ENCODE results near the gene ADAMTSL1.

The ADAMTSL1 gene

DNA sequence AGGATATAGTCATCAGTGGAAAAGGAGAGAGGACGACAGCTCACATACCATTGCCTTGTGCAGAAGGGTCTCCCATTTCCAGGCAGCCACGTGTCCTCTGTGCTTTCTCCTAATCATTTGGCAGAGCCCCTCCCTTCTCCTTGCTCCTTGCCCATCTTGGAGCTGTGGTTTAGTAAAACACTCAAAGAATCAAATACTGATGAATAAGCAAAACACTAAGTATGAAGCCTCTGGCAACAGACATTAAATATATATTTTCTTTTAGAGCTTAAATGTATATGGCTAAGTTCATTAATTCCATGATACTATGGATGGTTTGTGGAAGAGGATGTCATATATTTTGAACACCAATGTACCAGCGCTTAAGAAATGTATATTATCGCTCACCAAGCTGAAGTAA lies 280.6 kb downstream of the ADAMTSL1 start:
- H2AFZ ChIP-seq (ENCODE audit: low read depth, low read length), result no peak overlapping the region
- TF ChIP-seq EZH2phosphoT487 (IDR thresholded peaks at IDR 0.05; ENCODE audit: low read depth) (no peak), CTCF (IDR thresholded peaks at IDR 0.05; ENCODE audit: low read depth, low read length) (no peak)
- H3K9me3 ChIP-seq (ENCODE audit: insufficient read depth, low read length), result no peaks in the 10 kb centered on the region
- no peaks in the 10 kb centered on the region for H4K20me1 ChIP-seq (ENCODE audit: insufficient read depth, low read length)
- no peak overlapping the region for H3K4me2 ChIP-seq (ENCODE audit: low read length)
- H3K9ac ChIP-seq (ENCODE audit: low read length), result no peak overlapping the region
- H3K79me2 ChIP-seq (ENCODE audit: low read length), result no peaks in the 10 kb centered on the region
- H3K4me3 ChIP-seq (ENCODE audit: low read length), result no peak overlapping the region
- no peaks in the 10 kb centered on the region for H3K27me3 ChIP-seq (ENCODE audit: low read depth, low read length)
- no peak overlapping the region for H3K27ac ChIP-seq (ENCODE audit: low read length)
- H3K36me3 ChIP-seq (replicated peaks; ENCODE audit: low read depth, low read length), result no peaks in the 10 kb centered on the region
- peaks cover 10% of the 10 kb centered on the region for H3K4me1 ChIP-seq (ENCODE audit: low read length)

DNA sequence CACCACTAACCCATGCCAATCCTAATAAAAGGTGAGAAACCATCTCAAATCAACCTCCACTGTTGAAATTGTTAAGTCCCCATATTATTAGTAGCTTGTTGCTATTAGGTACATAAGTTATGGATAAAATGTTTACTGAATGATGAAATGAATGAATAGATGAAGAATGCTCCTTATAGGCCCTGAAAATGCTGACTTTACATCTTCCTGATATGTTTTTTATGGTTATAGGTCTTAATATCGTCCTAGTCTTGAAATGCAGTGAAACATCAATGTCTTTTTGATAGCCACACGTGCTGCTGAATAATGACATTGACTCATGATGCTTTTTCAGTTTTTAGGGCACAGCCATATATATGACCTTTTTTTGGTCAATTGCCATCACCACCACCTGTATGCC lies 281.3 kb downstream of the ADAMTSL1 start:
- Histone ChIP-seq H3K9ac (ENCODE audit: low read length) (no peak overlapping the region), H3K27ac (ENCODE audit: low read length) (no peak overlapping the region), H4K20me1 (ENCODE audit: insufficient read depth, low read length) (no peaks in the 10 kb centered on the region), H3K36me3 (replicated peaks; ENCODE audit: low read depth, low read length) (no peaks in the 10 kb centered on the region), H2AFZ (ENCODE audit: low read depth, low read length) (no peak overlapping the region), H3K4me2 (ENCODE audit: low read length) (no peak overlapping the region), H3K79me2 (ENCODE audit: low read length) (no peaks in the 10 kb centered on the region), H3K27me3 (ENCODE audit: low read depth, low read length) (no peaks in the 10 kb centered on the region), H3K4me3 (ENCODE audit: low read length) (no peak overlapping the region), H3K9me3 (ENCODE audit: insufficient read depth, low read length) (no peaks in the 10 kb centered on the region), H3K4me1 (ENCODE audit: low read length) (peaks cover 10% of the 10 kb centered on the region)
- TF ChIP-seq CTCF (IDR thresholded peaks at IDR 0.05; ENCODE audit: low read depth, low read length), result no peak
- no peak for TF ChIP-seq EZH2phosphoT487 (IDR thresholded peaks at IDR 0.05; ENCODE audit: low read depth)

- Histone ChIP-seq H3K4me2 (ENCODE audit: low read length) (no peak overlapping the region), H3K9me3 (ENCODE audit: insufficient read depth, low read length) (no peaks in the 10 kb centered on the region), H3K36me3 (replicated peaks; ENCODE audit: low read depth, low read length) (no peaks in the 10 kb centered on the region), H3K27ac (ENCODE audit: low read length) (no peak overlapping the region), H3K4me1 (ENCODE audit: low read length) (peaks cover 10% of the 10 kb centered on the region), H2AFZ (ENCODE audit: low read depth, low read length) (0 out of 2 replicates have a peak overlapping the region, but pooled peaks have one; percentile 7), H3K79me2 (ENCODE audit: low read length) (no peaks in the 10 kb centered on the region), H3K27me3 (ENCODE audit: low read depth, low read length) (no peaks in the 10 kb centered on the region), H4K20me1 (ENCODE audit: insufficient read depth, low read length) (no peaks in the 10 kb centered on the region), H3K9ac (ENCODE audit: low read length) (no peak overlapping the region), H3K4me3 (ENCODE audit: low read length) (no peak overlapping the region)
- TF ChIP-seq EZH2phosphoT487 (IDR thresholded peaks at IDR 0.05; ENCODE audit: low read depth) (no peak), CTCF (IDR thresholded peaks at IDR 0.05; ENCODE audit: low read depth, low read length) (no peak)
These were observed 282.8 kb downstream of the ADAMTSL1 start for GRCh38 chr9:18756712-18757125.

DNA sequence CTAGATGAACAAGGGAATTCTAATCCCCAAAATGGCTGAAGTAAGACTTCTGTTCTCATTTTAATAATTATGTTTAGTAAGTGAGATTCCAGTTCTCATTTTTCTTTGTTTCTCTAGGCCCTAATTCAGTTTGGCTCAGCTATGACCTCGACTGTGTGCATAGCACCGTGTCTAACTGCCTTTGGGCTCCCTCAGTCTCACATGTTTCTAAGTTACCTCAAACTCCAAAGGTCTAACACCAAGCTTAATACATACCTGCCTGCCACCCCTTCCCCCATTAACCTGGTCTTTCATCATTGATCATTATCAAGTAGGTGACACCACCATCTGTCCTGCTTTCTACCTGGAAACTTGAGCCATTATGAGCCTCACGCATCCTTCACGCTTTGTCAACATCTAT lies 285.9 kb downstream of the ADAMTSL1 start:
- Histone ChIP-seq H3K27ac (ENCODE audit: low read length) (no peak overlapping the region), H2AFZ (ENCODE audit: low read depth, low read length) (no peak overlapping the region), H3K9me3 (ENCODE audit: insufficient read depth, low read length) (no peaks in the 10 kb centered on the region), H3K4me3 (ENCODE audit: low read length) (no peak overlapping the region), H4K20me1 (ENCODE audit: insufficient read depth, low read length) (no peaks in the 10 kb centered on the region), H3K4me1 (ENCODE audit: low read length) (peaks cover 10% of the 10 kb centered on the region), H3K4me2 (ENCODE audit: low read length) (no peak overlapping the region), H3K27me3 (ENCODE audit: low read depth, low read length) (no peaks in the 10 kb centered on the region), H3K36me3 (replicated peaks; ENCODE audit: low read depth, low read length) (no peaks in the 10 kb centered on the region), H3K9ac (ENCODE audit: low read length) (no peak overlapping the region), H3K79me2 (ENCODE audit: low read length) (no peaks in the 10 kb centered on the region)
- TF ChIP-seq EZH2phosphoT487 (IDR thresholded peaks at IDR 0.05; ENCODE audit: low read depth) (no peak), CTCF (IDR thresholded peaks at IDR 0.05; ENCODE audit: low read depth, low read length) (no peak)

Measured in OCI-LY3 (cell line).